Ectodermal cell (in vitro differentiated cells): Measurements from ENCODE around the gene MYO1E.
"Not testable (repeated sequence)": the region's sequence is repeated elsewhere in the genome, so short reads cannot be mapped to it uniquely, and the experiment has no call there.

Experiments used
- H3K27ac ChIP-seq: 2 replicates; pipeline ENCODE4 v1.7.0; 2013; ENCODE audit warnings: mild to moderate bottlenecking, low read depth, low read length; ENCODE audit not compliant: insufficient read depth, poor library complexity, severe bottlenecking
- H3K27me3 ChIP-seq: 2 replicates; pipeline ENCODE4 v1.7.0; 2013; ENCODE audit warnings: mild to moderate bottlenecking, low read length; ENCODE audit not compliant: insufficient read depth, control insufficient read depth, poor library complexity, severe bottlenecking
- H3K36me3 ChIP-seq: one replicate; pipeline ENCODE4 v1.7.0; 2013; ENCODE audit warnings: low read length; ENCODE audit not compliant: control insufficient read depth, insufficient read depth
- H3K4me1 ChIP-seq: one replicate; pipeline ENCODE4 v1.7.0; 2013; ENCODE audit warnings: low read length; ENCODE audit not compliant: control insufficient read depth, insufficient read depth
- H3K4me3 ChIP-seq: 2 replicates; pipeline ENCODE4 v1.7.0; 2013; ENCODE audit warnings: low read depth, low read length, control low read depth; ENCODE audit not compliant: insufficient read depth
- H3K9me3 ChIP-seq: 2 replicates; pipeline ENCODE4 v1.7.0; 2013; ENCODE audit warnings: mild to moderate bottlenecking, low read length, moderate library complexity; ENCODE audit not compliant: control insufficient read depth
- WGBS, 2 experiments: methylation state at CpG; one replicate each; pipeline ENCODE4 v1.1.7; 2013; ENCODE audit warnings: missing lambda C conversion rate in 2 of 2; 5-methylcytosine and 5-hydroxymethylcytosine counted together

The MYO1E gene

DNA sequence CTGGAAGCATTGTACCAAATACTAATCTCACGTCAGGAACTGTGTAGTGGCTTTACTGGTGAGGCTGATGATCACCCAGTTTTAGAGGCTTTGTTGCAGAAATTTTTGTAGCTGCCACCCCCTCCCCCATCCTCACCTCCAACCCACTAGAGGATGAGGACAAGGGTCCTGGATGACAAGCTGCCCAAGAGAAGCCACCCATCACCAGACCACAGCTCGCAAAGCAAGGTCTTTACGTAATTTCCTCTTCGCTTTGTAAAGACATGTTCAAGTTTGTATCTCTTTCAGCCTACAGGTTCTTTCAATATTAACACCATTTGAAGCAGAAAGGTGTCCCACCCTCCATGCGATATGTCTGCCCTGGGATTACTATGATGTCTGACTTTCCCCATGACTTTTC lies 91.8 kb downstream of the MYO1E start:
- no peak overlapping the region for H3K4me3 ChIP-seq
- H3K27me3 ChIP-seq, result no peaks in the 10 kb centered on the region
- H3K9me3 ChIP-seq, result no peaks in the 10 kb centered on the region
- no peaks in the 10 kb centered on the region for H3K36me3 ChIP-seq
- H3K4me1 ChIP-seq, result no peaks in the 10 kb centered on the region
- H3K27ac ChIP-seq, result no peak overlapping the region
- 90 to 95% methylated on average over 5 of the region's 5 CpGs for WGBS, 2 experiments

GRCh38 chr15:59280292-59280691 lies 92.4 kb downstream of the MYO1E start:
- not testable (repeated sequence) for H3K27me3 ChIP-seq, H3K9me3 ChIP-seq, H3K4me3 ChIP-seq, H3K4me1 ChIP-seq, H3K36me3 ChIP-seq, H3K27ac ChIP-seq
- WGBS, 2 experiments, result 90 to 91% methylated on average over 5 of the region's 6 CpGs

GRCh38 chr15:59279023-59279422 lies 93.6 kb downstream of the MYO1E start:
- no peak overlapping the region for H3K4me3 ChIP-seq
- H3K36me3 ChIP-seq, result no peaks in the 10 kb centered on the region
- no peaks in the 10 kb centered on the region for H3K9me3 ChIP-seq
- no peak overlapping the region for H3K27ac ChIP-seq
- no peaks in the 10 kb centered on the region for H3K27me3 ChIP-seq
- H3K4me1 ChIP-seq, result no peaks in the 10 kb centered on the region
- WGBS, 2 experiments, result 94% methylated on average over 5 of the region's 5 CpGs

DNA sequence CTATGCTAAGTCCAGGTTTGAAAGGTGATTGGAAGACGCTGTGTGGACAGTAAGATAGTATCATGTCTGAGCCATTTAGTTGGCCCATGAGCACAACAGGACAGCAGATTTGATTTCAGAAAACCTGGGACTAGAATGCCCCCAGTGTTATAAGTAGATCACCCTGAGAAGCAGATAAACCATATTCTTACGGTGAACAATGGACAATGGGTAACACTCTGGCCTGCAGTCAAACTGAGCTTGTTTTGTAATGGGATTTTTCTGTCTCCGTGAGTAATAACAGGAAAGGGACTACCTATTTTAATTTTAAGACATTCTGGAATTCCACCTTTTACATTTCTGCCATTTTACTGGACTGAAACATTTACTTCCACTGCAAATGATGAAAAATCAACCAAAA lies 94.6 kb downstream of the MYO1E start:
- H3K27ac ChIP-seq, result no peak overlapping the region
- no peaks in the 10 kb centered on the region for H3K4me1 ChIP-seq
- 93 to 94% methylated on average over 3 of the region's 3 CpGs for WGBS, 2 experiments
- H3K9me3 ChIP-seq, result no peaks in the 10 kb centered on the region
- H3K27me3 ChIP-seq, result no peaks in the 10 kb centered on the region
- H3K4me3 ChIP-seq, result no peak overlapping the region
- H3K36me3 ChIP-seq, result no peaks in the 10 kb centered on the region

DNA sequence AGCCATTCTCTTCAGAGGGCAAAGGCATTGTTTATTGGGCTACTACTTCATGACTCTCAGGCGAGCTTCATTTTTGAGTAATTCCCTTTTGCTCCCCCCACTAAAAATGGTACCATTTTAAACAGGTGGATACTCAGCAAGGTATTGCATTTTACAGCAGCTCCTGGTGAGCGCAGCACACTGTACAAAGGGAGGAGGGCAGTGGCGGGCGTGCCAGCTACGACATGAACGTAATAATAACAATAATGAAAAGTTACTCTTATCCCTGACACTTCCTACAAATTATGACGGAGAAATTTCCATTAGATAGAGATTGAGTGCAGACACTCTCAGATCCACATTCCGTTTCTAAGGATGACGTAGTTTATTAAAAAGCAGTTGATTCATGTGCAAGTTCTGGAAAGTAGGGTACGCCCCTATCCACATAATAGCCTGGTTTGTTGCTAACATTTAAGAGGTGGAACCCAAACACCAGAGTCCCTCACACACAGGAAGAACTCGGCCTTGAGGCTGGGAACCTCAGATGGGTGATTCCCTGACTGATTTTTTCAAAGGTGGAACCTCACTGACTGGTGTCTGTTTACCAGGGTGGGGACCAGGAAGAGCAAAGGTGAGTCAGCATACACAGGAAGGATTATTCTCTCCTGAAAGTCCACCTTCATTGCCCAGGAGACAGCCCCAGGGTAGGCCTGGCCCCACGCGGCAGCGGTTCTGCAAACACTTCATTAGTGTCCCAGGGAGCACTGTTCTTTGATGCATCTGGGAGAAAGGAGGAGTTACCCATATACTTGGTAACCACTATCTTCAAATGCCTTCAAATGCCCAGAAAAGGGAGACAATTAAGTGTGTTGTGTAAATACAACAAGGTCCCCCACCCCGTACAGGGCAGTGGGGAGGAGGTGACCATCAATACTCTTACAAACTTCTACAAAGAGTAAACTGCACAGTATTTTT lies 96.2 kb downstream of the MYO1E start:
- H3K27ac ChIP-seq, result no peak overlapping the region
- no peaks in the 10 kb centered on the region for H3K36me3 ChIP-seq
- 87 to 91% methylated on average over 14 of the region's 15 CpGs for WGBS, 2 experiments
- H3K4me3 ChIP-seq, result no peak overlapping the region
- H3K9me3 ChIP-seq, result no peaks in the 10 kb centered on the region
- H3K4me1 ChIP-seq, result no peaks in the 10 kb centered on the region
- H3K27me3 ChIP-seq, result no peaks in the 10 kb centered on the region

DNA sequence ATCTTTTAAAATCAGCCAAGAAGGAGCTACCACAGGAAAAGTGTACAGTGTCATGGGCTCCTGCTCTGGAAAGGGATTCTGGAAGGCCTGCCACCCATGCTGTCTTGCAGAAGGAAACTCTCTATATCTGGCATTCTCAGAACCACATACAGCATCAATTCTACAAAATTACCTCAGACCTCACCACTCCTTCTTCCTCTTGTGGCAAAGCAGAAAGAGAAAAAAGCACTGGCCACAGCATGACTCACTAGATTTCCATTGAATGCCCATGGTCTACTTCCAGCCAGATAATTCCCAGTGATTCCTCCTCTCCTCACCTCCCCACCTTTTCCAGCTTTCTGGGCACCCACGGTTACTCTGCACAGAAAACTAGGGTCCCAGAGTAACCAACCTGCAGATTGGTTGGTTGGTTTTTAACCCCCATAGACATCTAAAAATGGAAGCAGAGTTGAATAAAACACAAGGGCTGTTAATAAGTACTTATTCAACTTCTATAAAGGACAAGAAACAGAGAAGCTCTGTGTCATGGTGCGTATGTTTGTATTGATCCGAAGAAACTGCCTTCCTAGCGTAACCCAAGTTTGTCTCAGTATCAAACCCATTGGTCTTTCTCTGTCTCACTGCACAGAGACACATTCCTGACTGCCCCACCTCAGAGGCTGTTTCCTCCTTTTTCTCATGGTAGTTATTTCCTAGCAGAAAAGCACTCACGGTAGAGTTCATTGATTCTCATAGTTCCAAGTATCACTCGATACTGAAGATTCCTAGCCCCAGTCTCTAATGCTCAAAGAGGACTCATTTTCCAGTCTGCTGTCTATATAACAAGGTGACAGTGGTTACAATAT lies 98.3 kb downstream of the MYO1E start:
- Histone ChIP-seq H3K4me1 (no peaks in the 10 kb centered on the region), H3K36me3 (no peaks in the 10 kb centered on the region), H3K27ac (no peak overlapping the region), H3K9me3 (no peaks in the 10 kb centered on the region), H3K4me3 (no peak overlapping the region), H3K27me3 (no peaks in the 10 kb centered on the region)
- WGBS, 2 experiments, result 91 to 93% methylated on average over 6 of the region's 6 CpGs

- H3K27me3 ChIP-seq, result no peaks in the 10 kb centered on the region
- no peak overlapping the region for H3K4me3 ChIP-seq
- H3K36me3 ChIP-seq, result no peaks in the 10 kb centered on the region
- H3K27ac ChIP-seq, result no peak overlapping the region
- H3K9me3 ChIP-seq, result no peaks in the 10 kb centered on the region
- WGBS, 2 experiments, result 97 to 98% methylated on average over 2 to 4 of the region's 4 CpGs
- H3K4me1 ChIP-seq, result no peaks in the 10 kb centered on the region
These were observed 99.4 kb downstream of the MYO1E start for GRCh38 chr15:59273234-59273633.

DNA sequence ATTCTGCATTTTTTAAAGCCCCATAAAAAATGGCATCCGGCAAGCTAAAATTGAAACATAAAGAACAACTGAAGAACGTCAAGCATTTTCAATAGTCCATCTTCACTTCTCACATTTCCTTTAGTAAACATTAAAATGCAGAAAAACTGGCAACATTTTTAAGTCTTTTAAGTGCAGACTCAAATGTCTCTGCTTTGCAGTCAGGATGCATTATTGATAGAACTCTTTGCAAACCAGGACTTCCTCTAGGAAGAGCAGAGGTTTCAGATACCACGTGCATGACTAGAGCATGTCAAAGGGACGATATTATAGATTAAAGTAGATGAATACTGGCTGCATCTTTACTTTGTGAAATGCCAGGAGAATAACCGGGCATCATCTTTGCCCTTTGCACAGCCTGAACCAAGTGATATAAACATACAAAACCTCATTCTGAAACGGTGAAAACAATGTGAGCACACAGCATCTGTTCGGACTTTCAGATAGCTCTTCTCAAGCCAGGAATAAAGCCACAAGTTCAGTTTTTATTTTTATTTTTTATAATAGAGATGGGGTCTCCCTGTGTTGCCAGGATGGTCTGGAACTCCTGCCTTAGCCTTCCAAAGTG lies 101.0 kb downstream of the MYO1E start:
- H3K27ac ChIP-seq, result no peak overlapping the region

DNA sequence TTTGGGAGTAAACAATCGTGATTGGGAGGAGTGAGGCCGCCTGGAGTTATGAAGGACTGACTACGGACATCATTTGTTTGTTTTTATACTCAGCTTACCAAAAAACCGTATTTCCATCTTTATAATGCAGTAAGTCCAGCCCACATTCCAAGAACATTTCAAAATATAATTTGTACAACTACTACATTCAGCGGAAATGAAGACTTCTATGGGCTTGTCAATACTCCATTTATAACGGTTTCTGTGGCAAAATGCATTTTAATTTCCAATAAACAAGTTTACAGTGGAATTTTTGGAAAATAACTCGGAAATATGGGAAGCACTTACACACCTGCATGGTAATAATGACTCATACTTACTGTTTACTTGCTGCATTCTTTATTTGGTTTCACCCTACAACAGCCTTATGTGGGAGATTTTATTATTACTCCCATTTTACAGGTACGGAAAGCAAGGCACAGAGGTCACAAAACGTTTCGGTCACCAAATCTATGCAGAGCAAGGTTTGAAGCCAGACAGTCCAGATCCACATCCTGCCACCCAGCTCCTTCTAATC lies 103.7 kb downstream of the MYO1E start:
- Histone ChIP-seq H3K36me3 (no peaks in the 10 kb centered on the region), H3K4me1 (no peaks in the 10 kb centered on the region), H3K27ac (no peak overlapping the region), H3K9me3 (no peaks in the 10 kb centered on the region), H3K27me3 (no peaks in the 10 kb centered on the region), H3K4me3 (no peak overlapping the region)
- 88 to 94% methylated on average over 9 to 10 of the region's 10 CpGs for WGBS, 2 experiments

More for the DNA sequence above, 101.0 kb downstream of the MYO1E start:
- Histone ChIP-seq H3K9me3 (no peaks in the 10 kb centered on the region), H3K4me1 (no peaks in the 10 kb centered on the region), H3K27me3 (no peaks in the 10 kb centered on the region), H3K4me3 (no peak overlapping the region), H3K36me3 (no peaks in the 10 kb centered on the region)
- WGBS, 2 experiments, result 95 to 96% methylated on average over 7 of the region's 7 CpGs
